Epithelial cell of prostate (primary cell): Measurements from ENCODE around the gene SMARCB1.

ENCODE experiments used
- DNase-seq: peaks from one replicate; pipeline ENCODE4 v3.0.0-alpha.2; 2011; ENCODE audit warnings: low read depth, low spot score
- H3K27ac ChIP-seq: fragments of 450-650 bp; 2 replicates; pipeline ENCODE4 v1.5.1; 2017; ENCODE audit warnings: mild to moderate bottlenecking

The SMARCB1 gene

DNA sequence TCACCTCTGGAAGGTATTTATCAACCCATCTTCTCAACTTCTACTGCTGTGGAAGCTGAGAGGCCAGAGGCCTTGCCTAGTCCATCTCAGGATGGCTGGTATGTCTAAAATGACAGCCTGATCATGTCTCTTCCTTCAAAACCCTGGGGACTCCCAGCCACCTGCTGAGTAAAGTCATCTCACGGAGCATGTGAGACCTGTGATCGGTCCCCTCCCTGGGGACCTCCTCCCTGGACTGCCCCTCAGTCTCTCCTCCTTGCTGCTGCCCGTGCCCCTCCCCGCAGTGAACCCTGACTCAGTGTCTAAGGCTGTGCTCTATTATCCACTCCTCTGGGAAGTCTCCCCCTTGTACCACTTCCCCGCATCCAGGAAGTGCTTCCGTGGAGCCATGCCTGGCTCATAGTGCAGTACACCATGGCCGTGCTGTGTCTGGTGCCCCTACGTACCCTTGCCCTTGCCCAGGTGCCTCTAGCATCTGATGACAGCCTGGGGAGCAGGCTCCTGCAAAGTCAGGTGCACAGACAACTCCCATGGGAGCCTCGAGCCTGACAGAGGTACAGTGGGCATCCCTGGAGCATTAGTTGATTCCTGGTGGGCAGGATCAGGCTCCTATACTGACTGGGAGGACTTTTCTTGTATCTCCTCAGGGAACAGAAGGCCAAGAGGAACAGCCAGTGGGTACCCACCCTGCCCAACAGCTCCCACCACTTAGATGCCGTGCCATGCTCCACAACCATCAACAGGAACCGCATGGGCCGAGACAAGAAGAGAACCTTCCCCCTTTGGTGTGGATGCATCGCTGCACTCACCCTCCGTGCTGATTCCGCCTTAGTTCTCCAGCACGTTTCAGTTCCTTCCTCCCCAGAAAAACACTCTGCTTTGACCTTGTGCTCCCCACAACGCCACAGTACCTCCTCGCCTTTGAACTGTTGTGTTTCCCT is 13.8 kb downstream of the SMARCB1 start:
- H3K27ac ChIP-seq = no peak overlapping the region
- no peak for DNase-seq

DNA sequence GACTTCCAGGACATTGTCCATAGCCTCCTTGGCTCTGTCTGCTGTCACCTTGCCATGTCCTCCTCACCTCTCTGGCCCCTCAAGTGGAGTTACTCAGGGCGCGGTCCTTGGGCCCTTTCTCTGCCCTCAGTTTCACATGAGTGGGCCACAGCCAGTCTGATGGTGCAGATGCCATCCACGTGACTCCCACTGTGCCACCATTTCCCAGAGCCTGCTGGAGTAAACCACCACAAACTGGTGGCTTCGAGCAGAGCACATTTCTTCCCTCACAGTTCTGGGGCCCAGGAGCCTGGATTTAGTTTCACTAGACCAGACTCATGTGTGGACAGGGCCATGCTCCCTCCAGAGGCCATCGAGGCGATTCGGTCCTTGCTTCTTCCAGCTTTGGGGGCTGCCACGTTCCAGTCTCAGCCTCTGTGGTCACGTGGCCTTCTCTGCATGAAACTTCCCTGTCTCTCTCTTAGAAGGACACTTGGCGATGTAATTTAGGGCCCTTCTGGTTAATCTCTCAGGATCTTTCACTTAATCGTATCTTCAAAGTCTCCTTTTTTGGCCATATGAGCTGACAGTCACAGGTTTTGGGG is 14.6 kb downstream of the SMARCB1 start:
- H3K27ac ChIP-seq = no peak overlapping the region
- no peak for DNase-seq

DNA sequence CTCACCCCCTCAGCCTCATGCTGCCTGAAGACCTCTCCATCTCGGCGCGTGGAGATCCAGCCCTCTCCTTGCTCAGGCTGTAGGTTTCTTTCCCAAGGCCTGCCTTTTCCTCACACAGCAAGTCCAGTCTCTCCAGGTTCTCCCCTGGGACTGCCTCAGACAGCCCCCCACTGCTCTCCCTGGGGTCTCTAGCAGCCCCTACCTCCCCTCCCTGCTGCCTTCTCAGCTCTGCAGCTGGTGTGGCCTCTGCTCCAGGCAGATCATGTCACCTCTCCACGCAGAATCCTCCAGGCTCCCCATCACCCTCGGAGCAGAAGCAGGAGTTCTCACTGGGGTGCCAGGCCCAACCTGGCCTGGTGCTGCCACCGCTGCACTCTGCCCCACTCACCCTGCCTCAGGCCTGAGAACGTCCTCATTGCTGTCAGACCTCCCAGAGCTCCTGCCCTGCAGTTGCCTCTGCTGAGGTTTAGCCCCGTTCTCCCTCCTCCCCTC is 15.2 kb downstream of the SMARCB1 start:
- H3K27ac ChIP-seq = no peak overlapping the region
- DNase-seq = no peak

DNA sequence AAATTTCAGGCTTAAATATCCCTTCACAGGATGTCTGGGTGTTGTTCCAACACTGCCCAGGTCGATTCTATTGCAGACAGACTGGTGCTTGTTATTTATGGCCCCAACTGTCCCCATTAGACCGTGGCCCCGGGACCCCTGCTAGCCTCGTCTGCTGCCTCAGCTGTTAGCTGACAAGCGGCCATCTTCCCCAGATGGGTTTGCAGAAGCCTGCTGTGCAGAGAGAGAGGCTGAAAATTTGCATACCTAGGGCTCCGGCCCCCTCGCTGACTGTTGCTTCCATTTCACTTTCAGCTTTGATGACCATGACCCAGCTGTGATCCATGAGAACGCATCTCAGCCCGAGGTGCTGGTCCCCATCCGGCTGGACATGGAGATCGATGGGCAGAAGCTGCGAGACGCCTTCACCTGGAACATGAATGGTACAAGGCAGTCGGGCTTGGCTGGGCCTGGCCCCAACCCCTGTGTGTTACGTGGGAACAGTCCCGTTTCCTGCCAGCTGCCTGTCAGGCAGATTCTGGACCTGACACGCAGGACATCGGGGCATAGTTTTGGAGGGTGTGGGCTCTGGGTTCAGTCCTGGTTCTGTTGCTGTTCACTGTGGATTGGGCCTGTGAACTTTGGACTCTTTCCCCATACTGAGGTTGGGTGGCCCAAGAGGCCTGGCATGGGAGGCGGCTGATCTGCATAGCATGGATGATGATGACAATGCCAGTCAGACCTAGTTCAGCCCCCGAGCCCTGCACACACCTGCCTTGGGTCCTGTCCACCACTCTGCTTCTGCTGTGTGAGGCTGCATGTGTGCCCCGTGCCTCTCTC is 16.4 kb downstream of the SMARCB1 start:
- H3K27ac ChIP-seq = no peak overlapping the region
- no peak for DNase-seq

DNA sequence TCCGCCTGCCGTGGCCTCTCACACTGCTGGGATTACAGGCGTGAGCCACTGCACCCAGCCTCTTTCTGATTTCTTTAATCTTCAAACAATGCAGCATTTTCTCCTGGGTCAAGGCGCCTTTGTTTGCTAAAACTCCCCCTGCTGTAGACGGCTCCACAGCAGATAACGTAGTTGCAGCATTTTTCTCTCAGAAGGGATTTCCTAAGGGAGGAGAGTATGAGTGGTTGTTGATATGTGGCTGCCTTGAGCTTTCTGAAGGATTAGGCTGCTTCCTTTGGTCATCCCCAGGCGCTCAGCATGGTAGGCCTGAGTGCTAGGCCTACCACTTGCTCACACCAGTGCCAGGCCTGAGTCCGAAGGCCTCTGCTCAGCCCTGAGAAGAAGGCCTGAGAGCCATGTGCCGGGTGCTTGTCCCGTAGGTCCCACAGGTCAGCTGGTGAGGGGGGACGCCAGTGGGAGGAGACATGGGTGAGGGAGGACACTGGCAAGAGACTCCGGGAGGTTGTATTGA is 18.1 kb downstream of the SMARCB1 start:
- no peak for DNase-seq
- H3K27ac ChIP-seq = no peak overlapping the region

DNA sequence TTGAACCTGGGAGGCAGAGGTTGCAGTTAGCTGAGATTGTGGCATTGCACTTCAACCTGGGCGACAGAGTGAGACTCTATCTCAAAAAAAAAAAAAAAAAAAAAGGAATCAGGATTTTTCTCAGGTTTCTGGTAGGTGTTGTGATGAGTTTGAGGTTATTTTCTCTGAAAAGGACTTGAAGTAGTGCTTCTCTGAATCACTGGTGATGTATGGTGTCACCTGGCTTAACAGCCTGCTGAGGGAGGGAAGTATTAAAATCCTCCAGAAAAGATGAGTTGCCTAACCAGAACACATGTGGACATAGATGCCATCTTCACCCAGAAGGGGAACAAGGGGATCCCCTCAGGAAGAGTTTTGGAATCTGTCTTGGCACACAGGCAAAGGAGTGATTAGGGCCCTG is 20.1 kb downstream of the SMARCB1 start:
- H3K27ac ChIP-seq = no peak overlapping the region
- no peak for DNase-seq

DNA sequence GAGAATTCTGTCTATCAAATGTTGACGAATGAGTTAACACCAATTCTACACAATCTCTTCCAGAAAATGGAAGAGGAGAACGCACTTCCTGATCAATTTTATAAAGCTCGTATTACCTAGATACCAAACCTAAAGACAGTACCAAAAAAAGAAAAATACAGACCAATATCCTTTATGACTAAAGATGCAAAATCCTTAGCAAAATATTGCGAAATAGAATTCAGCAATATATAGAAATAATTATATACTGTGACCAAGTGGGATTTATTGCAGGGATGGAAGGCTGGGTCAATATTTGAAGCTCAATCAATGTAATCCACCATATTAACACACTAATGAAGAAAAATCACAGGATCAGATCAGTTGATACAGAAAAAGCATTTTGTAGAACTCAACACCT is 25.6 kb downstream of the SMARCB1 start:
- no peak overlapping the region for H3K27ac ChIP-seq
- no peak for DNase-seq

DNA sequence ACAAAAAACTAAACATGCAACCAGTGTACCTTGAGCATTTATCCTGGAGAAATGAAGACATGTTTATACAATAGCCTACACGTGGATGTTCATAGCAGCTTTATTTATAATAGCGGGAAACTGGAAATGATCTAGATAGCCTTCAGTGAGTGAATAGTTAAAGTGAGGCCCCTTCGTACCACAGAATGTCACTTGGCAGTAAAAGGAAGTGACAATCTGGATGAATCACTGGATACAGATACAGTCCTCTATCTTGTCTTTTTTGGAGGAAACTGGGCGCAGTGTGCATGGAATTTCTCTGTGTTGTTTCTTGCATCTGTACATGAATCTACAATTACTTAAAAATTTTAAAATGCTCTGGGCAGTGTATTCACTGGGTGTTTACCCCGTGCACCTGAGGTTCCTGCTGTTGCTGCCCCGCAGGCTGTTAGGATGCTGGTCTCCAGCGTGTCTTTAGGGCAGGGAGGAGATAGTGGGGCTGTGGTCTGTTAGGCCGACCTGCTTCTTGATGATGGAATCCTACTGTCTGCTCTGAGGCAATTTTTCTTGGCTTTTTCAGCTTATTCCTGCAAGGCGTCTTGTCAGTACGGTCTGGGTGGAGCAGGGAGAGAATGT is 28.9 kb downstream of the SMARCB1 start:
- H3K27ac ChIP-seq = no peak overlapping the region
- no peak for DNase-seq

DNA sequence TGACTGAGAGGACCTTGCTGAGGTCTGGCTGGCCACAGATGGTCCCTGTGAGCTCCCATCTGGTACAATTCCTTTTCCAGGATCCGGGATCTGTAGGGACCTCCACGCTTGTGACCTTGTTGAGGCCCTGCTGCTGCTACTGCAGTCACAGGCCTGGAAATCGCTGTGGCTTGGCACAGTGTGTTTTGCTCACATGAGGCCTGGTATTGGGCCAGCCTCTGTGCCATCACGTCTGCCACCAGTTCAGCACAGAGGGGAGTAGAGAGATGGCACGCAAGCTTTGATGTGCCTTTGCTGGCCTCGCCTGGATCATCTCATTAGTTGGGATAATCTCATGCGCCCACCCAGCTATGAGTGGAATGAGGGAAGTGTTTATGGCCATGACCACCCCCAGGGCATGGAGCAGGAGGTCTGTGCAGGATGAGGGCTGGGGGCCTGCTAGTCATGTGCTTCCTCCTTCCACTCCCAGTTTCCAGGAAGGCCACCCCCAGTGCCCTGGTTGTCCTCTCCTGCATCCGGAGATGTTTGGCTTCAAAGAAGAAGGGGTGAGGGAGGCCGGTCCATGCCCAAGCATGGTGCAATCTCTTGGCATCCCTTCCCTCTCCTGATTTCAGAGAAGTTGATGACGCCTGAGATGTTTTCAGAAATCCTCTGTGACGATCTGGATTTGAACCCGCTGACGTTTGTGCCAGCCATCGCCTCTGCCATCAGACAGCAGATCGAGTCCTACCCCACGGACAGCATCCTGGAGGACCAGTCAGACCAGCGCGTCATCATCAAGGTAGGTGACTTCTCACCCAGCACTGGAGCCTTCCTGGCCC is 29.6 kb downstream of the SMARCB1 start:
- DNase-seq = no peak

DNA sequence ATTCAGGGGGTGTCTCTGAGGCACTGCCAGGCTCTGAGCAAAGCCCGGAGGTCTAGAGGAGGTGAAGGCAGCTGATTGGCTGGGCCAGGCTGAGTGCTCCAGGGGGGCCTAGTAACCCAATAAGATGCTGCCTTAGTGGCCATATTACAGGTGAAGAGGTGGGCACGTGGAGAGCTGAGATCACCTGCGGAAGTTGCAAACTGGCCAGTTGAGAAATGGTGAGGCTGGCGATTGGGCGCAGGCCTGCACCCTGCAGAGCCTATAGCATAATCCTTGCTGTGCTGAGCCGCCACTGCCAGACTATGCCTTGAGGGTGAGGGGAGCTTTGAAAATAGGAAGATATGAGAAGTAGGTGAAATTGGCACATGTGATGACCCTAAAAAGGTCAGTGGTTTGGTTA is 30.4 kb downstream of the SMARCB1 start:
- H3K27ac ChIP-seq = no peak overlapping the region
- DNase-seq = no peak

More for the DNA sequence above, 29.6 kb downstream of the SMARCB1 start:
- no peak overlapping the region for H3K27ac ChIP-seq

DNA sequence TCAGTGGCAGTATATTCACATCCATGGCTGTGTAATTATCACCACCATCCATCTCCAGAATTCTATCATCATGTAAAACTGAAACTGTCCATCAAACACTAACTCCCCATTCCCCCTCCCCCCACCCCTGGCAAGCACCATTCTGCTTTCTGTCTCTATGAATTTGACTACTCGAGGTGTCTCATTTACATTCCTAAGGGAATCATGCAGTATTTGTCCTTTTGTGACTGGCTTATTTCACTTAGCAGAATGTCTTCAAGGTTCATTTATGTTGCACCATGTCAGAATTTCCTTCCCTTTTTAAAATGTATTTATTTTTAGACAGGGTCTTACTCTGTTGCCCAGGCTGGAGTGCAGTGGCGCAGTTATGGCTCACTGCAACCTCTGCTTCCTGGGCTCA is 31.8 kb downstream of the SMARCB1 start:
- no peak overlapping the region for H3K27ac ChIP-seq
- DNase-seq = no peak

DNA sequence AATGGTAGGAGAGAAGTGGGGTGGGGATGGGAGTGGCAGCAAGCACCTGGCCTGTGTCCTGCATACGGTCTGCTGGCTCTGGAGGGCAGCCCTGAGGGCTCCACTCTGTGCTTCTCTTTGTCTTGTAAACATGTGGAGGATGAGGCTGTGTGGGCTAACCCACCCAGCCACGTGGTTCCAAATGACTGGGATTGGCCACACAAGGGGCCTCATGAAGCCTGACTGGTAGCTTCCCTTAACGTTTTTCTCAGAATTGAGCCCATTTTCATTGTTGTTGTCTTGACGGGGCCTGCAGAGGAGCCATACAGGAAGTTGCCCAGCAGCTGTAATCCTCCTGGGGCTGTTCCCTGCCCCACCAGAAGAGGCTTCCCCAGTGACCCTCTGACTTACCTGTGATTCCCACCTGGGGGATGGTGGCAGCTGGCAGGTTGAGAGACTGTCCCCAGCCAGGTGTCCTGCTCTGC is 34.0 kb downstream of the SMARCB1 start:
- H3K27ac ChIP-seq = no peak overlapping the region
- DNase-seq = no peak

DNA sequence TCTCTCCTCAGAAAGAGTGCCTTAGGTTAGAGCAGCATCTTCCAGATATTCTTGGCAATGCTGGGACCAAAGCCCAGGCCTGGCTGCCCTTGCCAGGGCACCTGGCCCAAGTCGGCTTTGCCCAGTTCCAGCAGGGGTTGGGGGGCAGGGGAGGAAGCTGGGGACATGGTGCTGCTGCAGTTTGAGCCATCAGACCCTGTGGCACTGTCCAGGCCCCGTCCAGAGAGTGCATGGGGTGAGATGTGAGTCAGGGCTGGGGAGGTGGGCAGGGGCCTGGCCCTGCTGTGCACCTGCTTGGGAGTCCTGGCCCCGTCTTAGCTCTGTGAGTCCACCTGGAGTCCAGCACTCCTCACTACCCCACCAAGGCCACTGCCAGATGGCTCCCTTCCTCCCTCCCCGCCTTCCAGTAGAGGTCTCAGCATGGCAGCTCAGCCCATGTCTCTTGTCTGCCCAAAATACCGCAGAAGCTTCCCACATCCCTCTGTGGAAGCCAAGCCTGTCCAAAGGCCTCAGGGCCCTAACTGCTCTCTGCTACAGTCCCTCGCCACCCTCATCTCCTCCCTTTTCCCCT is 35.4 kb downstream of the SMARCB1 start:
- no peak for DNase-seq

DNA sequence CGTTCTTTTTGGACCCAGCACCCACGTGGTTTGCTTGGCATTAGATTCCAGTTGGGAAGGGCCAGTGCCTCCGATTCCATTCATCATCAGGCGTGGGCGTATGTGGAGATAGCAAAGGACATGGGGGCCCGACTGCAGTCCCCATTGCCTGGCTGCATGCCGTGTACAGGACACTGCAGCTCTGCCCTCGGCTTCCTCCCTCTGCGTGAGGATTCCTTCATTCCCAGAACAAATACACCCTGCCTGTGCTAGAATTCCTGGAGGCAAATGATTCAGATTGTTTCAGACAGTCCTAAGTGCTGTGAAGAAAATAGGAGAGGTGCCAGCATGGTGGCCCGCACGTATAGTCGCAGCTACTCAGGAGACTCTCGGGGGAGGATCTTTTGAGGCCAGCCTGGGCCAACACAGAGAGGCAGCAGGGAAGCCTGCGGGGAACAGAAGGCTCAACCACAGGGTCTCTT is 36.6 kb downstream of the SMARCB1 start:
- H3K27ac ChIP-seq = no peak overlapping the region
- DNase-seq = no peak

More for the DNA sequence above, 35.4 kb downstream of the SMARCB1 start:
- H3K27ac ChIP-seq = no peak overlapping the region

DNA sequence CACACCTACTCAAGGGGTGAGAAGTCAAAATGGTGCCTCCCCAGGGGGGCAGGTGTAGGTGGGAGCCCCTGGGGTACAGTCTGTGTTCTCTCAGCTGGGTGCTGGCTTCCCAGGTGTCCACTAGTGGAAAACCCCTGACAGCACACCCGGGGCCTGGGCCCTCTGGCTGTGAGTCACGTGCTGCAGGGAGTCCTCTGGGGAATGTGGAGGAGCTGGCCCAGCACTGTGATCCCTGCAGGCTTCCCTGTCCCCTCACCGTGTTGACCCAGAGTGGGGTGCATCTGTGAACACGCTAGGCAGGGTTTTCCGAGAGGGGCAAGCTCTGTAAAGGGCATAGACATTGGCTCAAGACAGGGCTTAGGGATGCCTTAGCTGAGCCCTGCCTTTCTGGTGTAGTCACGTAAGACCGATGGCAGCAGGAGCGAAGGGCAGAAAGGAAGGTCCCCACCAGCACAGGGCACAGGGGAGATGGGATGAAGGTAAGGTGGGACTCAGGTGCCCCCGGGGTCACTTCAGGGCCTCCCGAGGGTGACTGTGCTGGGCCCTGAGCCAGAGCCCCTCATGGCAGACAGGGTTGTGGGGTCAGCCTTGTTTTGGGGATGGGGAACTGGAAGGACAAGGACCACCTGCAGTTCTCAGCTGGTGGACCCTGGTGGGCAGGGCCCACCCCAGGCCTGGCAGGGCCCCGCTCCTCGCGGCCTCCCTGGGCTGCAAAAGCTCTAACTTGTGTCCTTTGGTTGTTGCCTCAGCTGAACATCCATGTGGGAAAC is 37.9 kb downstream of the SMARCB1 start:
- DNase-seq = no peak
- H3K27ac ChIP-seq = no peak overlapping the region

DNA sequence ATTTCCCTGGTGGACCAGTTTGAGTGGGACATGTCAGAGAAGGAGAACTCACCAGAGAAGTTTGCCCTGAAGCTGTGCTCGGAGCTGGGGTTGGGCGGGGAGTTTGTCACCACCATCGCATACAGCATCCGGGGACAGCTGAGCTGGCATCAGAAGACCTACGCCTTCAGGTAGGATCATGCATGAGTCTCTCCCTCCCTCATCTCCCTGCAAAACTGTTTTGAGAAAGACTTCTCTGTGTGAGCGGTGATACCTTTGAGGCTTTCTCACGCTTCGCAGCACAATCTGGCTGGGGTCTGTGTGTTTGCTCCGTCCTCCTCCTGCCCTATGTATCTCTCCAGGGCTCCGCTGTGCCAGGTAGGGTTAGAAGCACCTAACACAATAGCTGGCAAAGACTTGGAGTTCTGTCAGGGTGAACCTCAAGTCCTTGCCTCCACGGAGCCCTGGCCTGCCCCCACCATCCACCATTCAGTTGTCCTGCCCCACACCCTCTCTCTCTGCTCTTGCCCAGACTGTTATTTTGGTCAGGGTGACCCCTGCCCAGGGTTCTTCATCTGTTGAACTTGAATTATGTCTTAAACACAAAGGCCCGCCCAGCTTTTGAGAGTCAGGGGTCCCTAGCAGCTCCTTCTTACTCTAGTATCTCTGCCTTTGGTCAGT is 38.6 kb downstream of the SMARCB1 start:
- no peak overlapping the region for H3K27ac ChIP-seq
- no peak for DNase-seq

DNA sequence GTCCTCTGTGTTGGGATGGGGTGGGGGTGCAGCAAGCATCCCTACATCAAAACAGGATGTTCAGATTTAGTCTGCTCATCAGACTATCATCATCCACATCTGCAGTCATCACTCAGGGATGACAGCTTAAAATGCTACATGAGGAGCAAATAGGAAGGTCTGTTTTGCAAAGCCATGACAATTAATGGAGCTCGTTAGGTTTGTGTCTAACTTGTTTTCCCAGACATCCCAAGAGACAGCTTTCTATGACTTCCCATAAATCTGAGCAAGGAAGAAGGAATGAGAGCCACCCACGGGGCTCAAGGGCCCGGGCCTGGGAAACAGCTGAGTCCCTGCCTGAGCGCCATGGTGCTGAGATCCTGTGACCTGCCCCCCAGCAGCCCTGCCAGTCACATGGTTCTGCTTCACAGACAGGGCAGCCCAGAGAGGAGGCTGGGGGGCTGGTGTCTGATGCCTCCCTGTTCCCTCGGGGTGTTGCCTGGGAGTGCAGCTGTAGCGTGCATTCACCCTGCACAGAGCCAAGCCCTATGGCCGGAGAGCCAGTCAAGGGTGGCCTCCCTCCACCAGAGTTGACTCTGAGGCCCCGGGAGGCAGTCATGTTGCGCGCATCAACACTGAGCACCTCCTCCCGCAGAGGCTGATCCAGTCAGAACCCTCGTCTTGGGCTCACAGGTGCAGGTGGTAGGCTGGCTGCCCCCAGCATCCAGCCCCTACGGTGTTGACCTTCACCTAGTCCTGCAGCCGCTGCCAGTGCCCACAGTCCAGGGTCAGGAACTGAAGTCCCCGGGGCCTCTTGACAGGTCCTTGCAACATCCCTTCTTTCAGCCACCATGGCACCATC is 40.0 kb downstream of the SMARCB1 start:
- no peak for DNase-seq
- no peak overlapping the region for H3K27ac ChIP-seq
